GM12801 (cell line): ENCODE measurements around the gene CTSW.

ENCODE experiments used
- CTCF ChIP-seq: IDR thresholded peaks from one replicate; pipeline ENCODE4 v1.5.1; 2011; ENCODE audit warnings: control low read depth; ENCODE audit not compliant: insufficient read length; ENCODE audit errors: extremely low read depth

CTSW gene

GRCh38 chr11:65870706-65871681 lies 8.6 kb upstream of the CTSW start:
- no peak for TF ChIP-seq CTCF

- TF ChIP-seq CTCF = no peak
These were observed 7.7 kb upstream of the CTSW start for GRCh38 chr11:65871811-65872548.

GRCh38 chr11:65872586-65873317 lies 6.9 kb upstream of the CTSW start, which contains the start of gene EFEMP2:
TSS of gene EFEMP2 (minus strand) at chr11:65872800. CDS start at chr11:65872354, 446 bp downstream.
- no peak for TF ChIP-seq CTCF

- no peak for TF ChIP-seq CTCF
These were observed 6.1 kb upstream of the CTSW start for GRCh38 chr11:65873318-65874156.

GRCh38 chr11:65880027-65880426 lies 390 bp downstream of the CTSW start:
- TF ChIP-seq CTCF = no peak

GRCh38 chr11:65880844-65881421 lies 1.3 kb downstream of the CTSW start:
- TF ChIP-seq CTCF = no peak
